ENCODE measurements around the gene VAV2.

VAV2 gene

DNA sequence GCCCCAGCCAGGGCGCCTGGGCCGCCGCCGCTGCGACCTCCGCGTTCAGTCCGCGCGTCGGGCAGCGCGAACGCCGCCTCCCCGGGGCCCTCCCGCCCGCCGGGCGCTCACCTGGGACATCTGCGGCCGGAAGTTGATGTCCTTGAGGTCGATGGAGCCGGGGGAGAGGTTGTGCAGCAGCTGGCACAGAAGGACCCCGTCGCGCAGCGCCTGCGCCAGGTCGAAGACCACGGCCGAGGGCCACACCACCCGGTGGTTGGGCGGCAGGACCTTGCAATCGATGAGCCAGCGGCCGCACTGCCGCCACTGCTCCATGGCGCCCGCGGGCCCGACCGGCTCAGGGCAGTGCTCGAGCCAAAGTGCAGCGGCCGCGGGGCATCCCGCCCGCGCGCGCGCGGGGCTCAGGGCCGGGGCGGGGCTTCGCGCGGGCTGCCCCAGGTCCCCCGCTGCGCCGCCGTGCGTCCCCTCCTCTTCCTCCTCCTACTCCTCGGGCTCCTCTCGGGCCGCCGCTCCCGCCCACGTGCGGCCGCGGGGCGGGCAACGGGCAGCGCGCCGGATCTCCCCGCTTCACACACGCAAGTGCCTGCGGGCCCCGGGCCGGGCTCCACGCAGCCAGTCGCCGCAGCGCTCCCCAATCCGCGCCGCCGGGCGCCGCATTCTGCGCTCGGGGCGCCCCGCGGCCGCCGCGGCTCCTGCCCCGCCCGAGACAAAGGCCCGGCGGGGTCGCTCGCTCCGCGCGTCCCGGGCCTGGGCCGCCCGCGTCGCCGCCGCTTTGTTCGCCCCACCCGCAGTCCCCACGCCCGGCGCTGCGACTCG is at the start of gene VAV2:
Gene VAV2 (minus strand): TSS at position 361 of the 816 bp plus-strand sequence. CDS start 46 bp downstream, at position 315.
- DNase-seq (ENCODE audit: low read depth), result peak; percentile 1

DNA sequence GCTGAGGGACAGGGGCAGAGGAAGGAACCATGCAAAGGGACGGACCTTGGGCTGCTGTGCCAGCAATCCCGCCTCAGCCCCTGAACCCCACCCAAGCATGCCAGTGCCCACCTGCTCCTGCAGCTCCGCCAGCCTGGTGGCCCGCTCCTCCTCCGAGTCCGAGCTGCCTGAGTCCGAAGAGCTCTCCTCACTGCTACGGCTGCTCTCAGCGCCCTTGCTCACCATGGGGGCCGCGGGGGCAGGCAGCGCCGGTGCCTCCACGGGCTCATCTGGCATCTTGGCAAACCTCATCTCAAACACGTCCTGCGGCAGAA is 49.5 kb upstream of the VAV2 start:
- DNase-seq (ENCODE audit: low read depth), result no peak

GRCh38 chr9:134040781-134041648 is 48.9 kb upstream of the VAV2 start:
- DNase-seq (ENCODE audit: low read depth), result no peak

DNA sequence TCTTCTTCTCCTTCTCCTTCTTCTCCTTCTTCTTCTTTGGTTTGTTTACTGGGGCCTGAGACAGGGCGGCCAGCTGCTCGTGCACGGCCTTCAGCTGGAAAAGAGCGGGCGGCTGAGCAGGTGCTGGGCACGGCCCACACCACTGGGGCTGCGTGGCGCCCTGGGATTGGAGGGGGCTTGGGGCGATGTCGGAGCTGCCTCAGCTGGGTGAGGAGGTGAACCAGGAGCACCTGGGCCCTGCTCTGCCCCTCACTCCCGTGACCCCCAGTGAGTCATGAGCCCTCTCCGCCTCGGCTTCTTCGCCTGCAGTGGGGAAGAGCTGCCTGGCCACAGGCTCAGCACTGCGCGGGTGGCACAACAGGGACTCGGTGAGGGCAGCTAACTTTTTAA is 48.0 kb upstream of the VAV2 start:
- no peak for DNase-seq (ENCODE audit: low read depth)

GRCh38 chr9:134039386-134040175 is 47.5 kb upstream of the VAV2 start:
- no peak for DNase-seq (ENCODE audit: low read depth)

GRCh38 chr9:134037641-134038040 is 45.5 kb upstream of the VAV2 start:
- no peak for DNase-seq (ENCODE audit: low read depth)

DNA sequence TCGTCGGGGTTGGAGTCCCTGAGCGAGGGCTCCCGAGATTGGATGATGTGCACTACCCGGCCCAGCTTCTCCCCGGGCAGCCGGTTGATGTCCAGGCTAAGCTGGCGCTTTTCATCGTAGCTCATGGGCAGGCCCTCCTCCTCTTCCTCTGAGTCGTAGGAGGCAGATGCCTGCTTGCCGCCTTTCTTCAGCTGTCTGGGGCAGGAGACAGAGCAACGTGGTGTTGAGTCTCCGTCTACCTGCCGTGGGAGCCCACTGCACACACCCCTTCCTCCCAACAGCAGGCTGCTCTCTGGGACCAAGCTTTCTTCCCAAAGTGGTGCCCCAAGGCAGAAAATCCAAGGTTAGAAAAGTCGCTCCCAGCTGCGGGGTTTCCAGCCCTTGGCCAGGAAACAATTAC is 44.0 kb upstream of the VAV2 start:
- DNase-seq (ENCODE audit: low read depth), result no peak

- no peak for DNase-seq (ENCODE audit: low read depth)
Measured at GRCh38 chr9:134035041-134036039, 43.2 kb upstream of the VAV2 start.

GRCh38 chr9:134034215-134035040 is 42.3 kb upstream of the VAV2 start:
- no peak for DNase-seq (ENCODE audit: low read depth)

DNA sequence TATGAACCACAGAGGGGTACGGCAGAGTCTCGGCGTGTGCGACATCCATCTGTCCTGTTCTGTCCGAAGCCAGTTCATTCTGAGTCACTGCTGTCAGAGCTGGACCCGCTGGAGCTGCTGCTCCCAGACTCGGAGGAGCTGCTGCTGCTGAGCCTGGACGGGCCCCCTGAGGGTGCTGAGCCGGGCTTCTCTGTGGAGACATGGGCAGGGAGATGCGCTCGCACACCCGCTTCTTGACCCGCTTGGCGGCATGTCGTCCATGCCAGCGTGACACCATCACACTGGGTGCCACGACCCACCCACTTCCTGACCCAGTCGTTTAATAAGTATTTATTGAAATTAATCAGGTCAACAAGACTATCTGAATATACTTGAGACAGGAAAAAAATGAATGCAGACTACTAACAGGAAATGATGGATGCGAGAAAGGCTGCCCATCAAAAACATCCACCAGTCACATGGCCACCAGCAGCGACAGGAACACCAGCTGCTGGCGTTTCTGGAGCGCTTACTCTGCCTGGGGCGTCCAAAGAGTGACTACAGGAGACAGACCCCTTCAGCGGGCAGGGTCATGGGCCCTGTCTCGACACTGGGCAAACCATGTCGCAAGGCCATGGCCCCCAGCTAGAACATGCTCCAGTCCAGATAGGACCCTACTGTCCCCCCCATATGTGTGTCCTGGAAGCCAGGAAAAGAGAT is 41.5 kb upstream of the VAV2 start:
- no peak for DNase-seq (ENCODE audit: low read depth)

- no peak for DNase-seq (ENCODE audit: low read depth)
Measured at GRCh38 chr9:134032456-134033222, 40.5 kb upstream of the VAV2 start.

GRCh38 chr9:134031783-134032182 is 39.7 kb upstream of the VAV2 start:
- DNase-seq (ENCODE audit: low read depth), result no peak

DNA sequence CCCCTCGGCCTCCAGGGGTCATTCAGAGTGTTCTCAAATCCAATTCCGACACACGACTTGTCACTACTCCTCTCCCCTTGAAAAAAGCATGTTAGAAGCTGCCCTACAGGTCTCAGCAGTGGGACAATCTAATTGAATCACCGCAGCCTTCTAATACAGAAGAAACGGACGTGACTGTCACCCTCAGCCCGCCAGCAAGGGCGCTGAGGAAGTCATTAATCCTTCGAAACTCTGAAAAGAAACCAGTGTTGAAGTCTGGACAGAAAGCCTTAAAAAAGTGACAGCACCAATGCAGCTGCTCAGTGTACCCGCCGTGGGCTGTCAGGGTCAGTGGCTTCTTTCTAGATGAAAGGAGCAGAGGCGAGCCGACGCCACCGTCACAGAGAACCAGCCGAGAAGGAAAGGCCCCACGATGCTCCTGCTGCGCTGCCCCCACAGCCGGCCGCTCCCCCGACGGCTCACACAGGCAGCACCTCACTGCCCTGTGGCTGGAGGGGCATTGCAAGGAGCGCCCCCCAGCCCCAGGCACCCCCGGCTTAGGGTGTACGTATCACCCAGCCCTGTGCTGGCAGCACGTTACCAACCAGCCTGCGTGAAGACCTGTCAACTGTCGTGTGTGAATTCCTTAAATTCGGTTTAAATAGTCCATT is 38.8 kb upstream of the VAV2 start:
- no peak for DNase-seq (ENCODE audit: low read depth)

DNA sequence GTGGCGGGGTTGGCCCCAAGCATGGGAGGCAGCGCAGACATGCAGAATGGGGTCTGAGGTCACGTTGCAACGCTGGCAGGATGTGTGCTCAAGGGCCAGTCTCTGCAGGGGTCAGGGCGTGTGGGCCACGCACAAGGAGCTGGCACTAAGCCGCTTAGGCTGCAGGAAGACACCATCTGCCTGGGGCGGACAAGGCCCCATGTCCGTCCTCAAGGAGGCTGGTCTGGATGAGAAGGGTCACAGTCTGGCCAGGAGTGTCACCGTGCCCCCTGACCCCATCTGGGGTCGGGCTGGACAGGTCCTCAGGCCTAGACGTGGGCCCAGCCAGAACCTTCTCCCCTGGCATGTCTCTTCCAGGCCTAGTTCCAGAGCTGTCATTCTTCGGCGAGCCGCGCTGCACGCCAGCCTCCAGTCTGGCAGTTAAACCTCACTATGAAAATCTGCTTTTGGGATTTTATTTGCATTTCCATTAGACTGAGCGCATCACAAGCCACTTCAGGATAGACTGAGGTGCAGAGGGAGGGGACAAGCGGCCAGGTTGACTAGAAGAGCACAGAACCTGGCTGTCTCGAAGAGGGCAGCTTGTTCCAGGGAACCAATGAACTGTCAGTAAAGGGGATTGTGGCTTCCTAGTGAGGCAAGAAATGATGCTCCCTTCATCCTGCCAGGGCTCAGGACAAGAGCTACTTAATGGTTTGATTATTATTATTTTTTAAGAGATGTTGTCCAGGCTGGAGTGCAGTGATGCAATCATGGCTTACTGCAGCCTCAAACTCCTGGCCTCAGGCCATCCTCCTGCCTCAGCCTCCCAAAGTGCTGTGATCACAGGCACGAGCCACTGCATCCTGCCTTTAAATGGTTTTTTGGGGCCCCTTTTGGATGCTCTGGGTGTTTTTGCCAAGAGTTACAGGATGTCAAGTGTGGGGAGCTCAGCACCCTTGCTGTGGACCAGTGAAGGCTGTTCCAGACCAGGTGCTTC is 37.4 kb upstream of the VAV2 start:
- DNase-seq (ENCODE audit: low read depth), result no peak

DNA sequence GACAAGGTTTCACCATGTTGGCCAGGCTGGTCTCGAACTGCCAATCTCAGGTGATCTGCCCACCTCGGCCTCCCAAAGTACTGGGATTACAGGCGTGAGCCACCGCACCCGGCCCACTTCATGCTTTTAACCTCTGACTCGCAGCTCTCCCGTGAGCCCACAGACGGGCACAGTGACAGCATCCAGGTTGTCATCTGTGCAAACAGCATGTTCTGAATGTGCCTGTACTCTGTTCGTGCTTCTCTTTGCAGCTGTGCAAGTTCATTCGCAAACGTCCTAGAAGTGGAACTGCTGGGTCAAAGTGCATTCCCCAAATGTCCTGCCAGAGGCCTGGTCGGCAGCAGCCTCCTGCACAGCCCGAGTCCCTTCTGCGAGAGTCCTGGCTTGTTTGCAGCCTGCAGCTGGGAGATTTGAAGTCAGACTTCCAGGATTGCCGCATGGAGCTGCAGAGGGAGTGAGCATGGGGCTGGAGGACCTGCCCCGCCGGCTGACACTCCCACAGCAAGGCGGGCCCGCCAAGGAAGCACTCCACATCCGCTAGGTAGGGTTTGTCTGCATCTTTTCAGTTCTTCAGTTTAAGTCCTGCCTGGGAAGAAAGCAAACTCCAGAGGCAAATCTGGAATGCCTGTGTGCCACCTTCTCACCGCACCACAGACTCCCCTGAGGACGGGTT is 36.6 kb upstream of the VAV2 start:
- no peak for DNase-seq (ENCODE audit: low read depth)

GRCh38 chr9:134028076-134028475 is 36.0 kb upstream of the VAV2 start:
- no peak for DNase-seq (ENCODE audit: low read depth)

DNA sequence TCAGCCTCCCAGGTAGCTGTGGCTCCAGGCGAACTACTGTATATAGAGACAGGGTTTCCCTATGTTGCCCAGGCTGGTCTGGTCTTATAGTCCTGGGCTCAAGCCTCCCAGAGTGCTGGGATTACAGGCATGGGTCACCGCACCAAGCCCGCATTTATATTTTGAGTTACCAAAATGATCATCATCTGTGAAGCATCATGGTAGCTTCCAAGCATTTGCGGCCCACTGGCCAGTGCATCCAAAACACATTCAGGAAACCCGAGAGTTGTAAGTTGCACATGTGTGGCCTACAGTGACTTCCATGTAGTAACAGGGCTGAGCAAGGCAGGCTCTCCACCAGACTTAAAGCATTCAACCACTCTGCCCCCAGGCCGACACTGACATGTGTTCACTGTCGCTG is 35.4 kb upstream of the VAV2 start:
- no peak for DNase-seq (ENCODE audit: low read depth)

Measured in activated T-helper 1 cell treated with Interleukin-2 at 50 U/mL for 16 hours (primary cell).